ENCODE measurements around the gene LPP.

LPP gene

DNA sequence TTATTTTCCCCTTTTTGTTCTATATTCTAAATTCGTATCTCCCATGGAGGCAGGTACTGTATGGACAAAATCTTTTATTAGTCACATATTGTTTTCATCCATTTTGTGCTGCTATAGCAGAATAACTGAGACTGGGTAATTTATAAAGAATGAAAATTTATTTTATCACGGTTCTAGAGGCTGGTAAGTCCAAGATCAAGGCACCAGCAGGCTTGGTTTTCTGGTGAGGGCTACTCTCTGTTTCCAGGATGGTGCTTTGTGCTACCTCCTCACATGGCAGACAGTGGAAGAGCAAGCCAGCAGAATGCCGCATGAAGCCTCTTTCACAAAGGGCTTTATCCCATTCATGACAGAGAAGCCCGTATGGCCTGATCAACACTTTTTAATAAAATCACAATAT, 595.9 kb downstream of the LPP start:
- DNase-seq (ENCODE audit: low read depth), result no peak

DNA sequence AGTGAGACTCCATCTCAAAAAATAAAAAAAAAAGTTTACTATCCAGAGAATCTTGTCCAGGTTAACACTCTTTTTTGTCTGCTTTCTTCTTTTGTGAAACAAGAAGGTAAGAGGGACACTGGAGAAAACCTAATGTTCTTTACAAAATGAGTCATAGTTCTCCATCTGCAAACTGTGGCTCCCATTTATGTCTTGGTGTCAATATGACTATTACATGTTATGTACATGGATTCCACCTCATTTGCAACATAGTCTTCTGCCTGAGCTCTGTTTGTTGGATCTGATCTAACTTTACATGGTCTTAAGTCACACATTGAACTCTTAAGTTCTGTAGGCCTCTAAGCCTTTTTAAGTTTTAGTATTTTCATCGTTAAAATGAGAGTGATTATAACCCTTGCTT, 596.7 kb downstream of the LPP start:
- no peak for DNase-seq (ENCODE audit: low read depth)

DNA sequence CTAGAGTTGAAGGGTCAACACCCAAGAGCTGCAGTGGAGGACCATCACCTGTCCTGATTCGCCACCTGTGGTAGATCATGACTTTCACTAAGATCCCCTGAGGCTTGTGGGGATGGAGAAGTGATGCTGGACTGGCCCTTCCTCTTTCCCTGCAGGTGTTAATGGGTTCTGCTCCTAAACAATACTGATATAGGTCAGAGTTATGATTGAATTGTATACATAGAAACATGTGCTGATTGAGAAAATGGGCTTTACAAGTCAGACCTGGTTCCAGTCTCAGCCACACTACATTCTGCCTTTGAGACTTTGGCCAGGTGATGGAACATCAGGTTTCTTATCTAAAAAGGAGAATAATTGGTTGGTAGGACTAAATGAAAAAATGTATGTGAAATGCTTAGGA, 598.9 kb downstream of the LPP start:
- no peak for DNase-seq (ENCODE audit: low read depth)

DNA sequence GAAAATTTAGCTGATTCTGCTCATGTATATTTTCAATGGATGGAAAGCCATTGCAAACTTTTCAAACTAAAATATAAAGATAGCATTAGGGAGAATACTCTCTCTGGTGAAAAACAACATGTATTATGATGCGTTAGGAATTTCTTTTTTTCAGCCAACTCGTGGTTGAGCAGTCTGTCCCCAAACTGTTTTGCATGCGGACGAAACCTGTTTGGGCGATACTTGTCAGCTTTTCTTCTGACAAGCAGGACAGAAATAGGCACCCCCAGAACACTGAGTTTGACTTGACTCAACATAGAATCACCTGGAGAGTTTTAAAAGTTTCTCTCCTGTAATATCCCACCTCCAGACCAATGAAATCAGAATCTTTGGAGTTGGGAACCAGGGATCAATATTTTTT, 600.3 kb downstream of the LPP start:
- DNase-seq (ENCODE audit: low read depth), result no peak

DNA sequence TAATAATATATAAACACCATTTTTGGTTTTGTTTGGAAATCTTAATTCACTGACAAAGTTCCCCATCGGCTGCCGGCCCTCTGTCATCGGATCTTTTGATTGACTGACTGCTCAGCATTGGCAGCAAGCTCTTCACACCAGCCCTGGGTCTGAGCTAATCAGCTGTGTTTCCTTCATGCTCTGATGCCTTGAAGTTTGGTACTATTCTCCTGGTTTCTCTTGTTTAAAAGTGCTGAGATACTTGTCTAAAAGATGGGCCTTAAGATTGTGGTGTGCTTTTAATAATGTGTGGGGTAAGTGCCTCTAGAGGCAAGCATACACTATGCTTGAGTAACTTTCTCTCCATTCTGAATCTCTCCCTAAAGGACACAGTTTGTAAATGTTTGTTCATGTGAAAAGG, 602.3 kb downstream of the LPP start:
- no peak for DNase-seq (ENCODE audit: low read depth)

DNA sequence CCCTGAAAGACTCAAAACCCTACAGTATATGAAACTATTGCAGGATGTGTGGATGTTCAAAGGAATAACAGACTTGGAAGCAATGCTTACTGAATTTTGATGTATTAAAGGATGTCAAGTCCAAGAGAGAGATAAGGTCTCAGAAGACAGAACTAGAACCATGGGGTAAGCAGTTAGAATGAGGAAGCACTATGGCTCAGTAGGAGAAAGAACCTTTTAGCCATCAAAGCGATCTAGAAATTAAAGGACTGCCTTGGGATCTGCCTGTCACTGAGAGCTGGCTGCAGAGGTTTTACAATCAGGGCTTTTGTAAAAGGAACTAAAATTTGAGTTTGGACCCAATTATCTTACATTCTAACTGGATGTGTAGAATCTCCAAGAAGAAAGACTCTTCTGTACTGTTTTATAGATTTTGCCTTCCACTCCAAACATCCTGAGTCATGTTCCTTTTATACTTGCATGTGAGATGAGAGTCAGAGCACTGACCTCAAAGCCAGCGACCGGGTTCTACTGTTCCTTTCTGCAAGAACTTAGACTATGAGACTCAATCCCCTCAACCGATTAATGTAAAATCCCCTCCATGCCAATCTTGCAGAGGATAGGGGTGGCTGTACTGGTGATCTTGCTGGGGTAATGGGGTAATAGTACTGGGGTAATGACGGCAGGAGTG, 605.5 kb downstream of the LPP start:
- DNase-seq (ENCODE audit: low read depth), result no peak

DNA sequence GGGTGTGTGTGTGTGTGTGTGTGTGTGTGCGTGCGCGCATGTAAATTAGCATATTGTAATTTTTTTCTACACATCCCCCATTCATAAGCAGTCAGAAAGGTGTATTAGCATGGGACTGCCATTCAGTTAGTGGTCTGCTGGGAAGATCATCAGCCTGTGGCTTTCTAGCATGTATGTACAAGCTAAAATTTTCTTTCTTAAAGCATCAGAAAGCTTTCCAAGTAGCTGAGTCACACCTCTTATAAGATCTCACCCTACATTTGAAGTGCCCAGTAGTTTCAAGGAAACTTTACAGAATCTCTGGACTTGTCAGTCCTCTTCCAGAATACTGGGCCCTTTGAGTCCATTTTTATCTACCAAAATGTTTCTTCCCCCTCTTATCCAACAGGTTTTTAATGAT, 606.5 kb downstream of the LPP start:
- DNase-seq (ENCODE audit: low read depth), result no peak

DNA sequence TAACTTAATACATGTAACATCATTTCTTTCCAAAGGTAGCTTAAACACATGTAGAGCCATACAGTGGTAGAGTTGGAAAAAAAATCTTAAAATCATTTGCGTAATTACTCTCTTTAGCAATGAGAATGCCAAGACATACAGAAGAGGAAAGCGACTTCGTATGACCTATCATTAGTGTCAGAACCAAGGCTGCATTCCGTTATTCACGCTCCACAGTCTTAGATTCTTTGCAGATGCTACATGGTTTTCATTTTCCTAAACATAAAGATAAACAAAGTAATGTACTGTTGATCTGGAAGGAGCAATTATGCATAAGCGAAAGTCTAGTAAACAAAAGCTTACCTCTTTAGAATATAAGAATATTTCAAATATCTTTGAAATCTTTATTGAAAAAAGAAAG, 607.5 kb downstream of the LPP start:
- no peak for DNase-seq (ENCODE audit: low read depth)

DNA sequence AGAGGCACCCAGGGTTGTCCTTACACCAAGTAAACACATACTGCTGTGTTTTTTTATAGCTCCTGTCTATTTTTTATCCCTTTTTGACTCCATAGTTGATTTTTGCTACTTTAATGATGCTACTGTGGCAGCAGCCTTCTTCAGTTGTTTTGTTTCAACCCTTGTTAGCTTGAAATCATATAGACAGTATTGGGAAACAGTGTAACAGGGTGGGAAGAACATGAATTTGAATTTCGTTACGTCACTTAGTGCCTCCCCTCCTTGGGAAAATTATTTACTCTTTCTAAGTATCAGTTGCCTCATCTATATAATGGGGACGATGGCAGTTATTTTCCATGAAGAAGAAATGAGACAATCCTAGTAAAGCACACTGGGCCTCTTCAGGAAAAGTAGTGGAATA, 608.0 kb downstream of the LPP start:
- DNase-seq (ENCODE audit: low read depth), result no peak

DNA sequence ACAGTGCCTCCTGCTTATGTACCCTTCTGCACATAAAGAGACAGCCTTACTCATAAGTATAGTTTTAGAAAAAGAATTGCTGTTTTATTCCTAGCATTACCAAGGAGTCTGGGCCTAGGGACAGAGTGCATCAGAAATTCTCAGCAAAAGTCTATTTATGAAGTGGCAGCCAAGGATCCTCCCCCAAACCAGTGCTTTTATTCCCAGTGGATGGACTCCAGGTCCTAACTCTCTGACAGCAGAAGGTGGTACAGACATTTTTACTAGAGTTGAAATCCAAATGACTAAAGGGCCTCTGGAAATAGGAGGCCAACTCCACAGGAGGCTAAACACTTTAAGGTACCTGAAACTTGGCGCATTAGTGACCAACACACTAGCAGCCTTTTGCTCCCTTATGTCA, 610.7 kb downstream of the LPP start:
- DNase-seq (ENCODE audit: low read depth), result no peak

DNA sequence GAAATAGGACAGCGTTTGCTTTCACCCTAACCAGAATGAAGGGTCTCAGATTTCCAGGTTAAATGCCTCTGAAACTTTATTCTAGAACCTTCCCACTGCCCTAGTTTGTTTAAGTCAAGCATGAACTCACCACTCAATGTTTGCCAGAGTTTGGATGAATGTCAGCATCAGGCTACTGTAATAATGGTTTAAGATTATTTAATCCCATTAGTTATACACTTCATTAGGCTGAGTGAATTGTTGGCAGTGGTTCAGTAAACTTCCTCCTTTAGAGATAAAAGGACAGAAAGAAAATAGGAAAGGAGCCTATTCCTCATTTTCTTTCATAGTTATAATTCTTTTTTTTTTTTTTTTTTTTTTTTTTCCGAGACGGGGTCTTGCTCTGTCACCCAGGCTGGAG, 615.9 kb downstream of the LPP start:
- no peak for DNase-seq (ENCODE audit: low read depth)

DNA sequence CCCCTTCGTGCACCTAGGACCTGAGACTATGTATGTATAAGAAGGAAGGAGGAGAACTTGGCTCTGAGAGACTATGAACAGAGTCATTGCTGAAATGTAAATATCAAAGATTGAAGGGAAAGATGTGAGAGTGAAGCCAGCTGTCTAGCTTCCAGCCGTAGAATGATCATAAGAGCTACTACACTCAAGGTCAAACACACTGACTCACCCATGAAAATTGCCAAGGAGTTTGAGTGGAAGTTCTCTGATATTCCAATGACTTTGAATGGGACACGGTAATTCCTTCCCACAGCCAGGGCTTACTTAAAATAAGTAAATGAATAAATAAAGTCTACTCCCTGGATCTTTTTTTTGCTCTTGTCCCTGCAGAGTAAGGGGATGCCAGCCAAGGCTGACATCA, 618.9 kb downstream of the LPP start:
- DNase-seq (ENCODE audit: low read depth), result no peak

DNA sequence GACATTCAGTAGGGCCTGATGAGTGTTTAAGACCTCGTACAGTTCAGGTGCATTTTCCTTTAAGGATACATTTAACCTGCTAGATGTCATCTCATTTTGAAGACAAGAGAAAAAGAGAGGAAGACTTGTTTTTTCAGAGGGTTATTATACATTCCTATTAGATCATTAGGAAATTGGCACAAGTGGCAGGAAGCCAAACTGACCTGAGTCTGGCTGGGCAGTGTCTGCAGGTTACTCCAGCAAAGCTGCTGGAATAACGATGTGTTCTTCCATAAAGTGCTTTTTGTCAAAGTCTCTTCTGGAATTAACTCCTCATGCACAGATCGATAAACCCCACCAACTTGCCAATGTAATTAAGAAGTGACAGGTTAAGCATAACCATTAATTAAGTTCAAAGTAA, 621.5 kb downstream of the LPP start:
- DNase-seq (ENCODE audit: low read depth), result no peak

DNA sequence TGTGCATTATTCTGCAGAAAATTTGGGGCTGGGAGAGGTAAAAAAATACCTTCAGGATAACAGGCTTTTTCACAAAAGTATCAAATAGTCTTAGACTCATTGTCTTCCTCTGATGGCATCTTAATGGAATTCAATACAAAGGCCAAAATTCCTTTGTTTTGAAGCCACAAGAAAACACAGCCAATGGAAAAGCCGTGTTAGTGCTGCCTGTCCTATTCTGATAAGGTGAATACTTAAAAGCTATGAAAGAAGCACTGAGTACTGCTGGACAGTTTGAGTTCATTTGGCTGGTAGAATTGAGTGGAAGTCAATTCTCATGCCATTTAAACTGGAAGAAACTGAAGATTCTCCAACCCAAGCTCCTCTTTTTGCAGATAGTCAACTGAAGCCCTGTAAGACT, 622.5 kb downstream of the LPP start:
- DNase-seq (ENCODE audit: low read depth), result no peak

DNA sequence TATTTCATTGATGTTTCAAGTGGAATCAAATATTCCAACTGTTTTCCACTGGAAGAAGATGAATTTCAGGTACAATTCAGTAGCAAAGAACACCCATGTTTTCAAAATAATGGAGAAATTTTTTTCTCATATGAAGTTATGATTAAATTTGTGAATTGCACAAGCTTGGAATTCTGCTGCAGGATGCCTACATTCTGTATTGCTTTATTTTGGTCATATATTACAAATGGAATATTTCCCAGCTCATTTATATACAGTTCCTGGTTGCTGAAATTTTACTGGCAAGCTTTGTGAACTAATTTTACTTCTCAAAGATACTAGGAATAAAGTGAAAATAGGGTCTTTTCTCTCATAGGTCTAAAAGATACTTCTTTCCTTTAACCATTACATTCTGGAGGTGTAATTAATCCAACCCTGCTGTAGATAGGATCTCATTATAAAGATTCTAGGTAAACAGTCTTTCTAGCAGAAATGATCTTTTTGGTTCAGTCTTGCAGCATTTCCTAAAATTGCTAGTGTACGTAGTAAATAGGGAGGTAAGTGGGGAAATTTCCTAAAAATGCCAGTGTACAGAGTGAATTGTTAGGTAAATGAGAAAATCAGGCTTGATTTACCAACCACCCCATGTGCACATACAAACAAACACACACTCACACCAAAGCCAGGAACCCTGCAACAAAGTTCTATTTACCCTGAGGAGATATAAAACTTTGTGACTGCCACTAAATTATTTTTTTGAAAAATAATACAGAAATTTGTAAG, 624.3 kb downstream of the LPP start:
- no peak for DNase-seq (ENCODE audit: low read depth)

DNA sequence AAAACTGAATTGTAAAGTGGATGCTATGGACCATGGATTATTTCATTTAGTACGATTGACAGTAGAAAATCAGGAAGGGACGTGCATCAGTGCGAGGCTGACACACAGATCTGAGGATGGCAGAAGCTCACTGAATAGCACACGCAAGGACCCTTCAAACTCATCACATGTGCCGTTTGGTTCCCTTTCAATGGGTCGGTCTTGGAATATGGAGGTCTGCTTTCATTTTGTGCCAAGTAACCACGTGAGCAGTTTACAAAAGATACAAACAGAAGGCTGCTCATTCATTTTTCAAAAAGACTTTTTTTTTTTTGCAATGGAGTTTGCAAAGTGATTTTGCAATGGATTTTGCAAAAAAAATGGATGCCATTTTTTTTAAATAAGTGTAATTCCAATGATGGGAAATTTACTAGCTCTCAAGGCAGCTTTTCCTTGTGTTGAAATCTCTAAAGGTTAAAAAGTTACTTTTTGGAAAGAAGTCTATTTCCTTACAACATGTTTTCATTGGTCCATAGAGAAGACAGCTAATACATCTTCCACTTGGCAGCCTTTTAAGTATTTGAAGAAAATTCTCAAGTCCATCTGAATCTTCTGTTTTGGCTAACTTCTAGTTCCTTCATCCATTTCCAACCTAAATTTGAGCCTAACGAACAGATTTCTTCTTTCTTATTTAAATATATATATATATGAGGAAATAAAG, 625.5 kb downstream of the LPP start:
- no peak for DNase-seq (ENCODE audit: low read depth)

DNA sequence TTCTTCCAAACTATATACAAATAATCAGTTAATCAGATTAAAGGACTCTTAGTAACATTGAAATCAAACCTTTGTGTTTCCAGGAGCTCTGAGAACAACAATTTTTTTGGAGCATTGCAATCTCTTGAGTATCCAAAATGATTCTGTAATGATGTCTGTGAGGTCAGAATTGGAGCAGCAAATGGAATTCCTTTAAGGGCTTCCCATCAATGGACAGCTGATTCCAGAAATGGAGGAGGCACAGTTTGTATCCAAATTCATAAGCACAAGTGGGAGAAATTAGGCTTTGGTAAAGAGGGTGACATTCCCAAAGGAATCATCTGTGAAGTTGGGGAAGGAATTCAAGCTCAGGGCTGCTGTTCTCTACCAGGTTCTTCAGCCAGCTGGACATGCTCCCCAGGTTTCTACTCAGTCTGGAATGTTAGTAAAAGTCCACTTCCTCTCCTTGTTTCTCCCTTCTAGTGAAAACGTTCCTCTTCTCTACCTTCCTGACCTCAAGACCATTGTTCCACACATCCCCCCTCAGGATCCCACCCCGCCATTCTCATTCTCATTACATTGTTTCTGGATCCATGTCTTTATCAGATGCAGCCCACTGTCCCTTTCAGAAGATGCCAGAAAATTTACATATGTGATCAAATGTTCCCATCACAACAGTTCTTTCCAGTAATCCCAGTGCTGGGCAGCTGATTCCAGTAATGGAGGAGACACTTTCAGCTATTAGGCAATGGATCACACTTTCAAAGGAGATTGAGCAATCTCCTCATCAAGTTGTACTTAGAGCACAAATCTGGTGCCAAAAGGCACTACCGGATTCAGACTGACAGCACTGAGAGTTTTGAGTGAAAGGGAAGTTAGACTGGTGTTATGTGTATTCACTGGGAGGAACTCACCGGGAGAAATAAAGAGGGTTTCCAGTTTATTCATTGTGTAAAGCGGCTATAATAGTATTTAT, 626.5 kb downstream of the LPP start:
- DNase-seq (ENCODE audit: low read depth), result no peak

DNA sequence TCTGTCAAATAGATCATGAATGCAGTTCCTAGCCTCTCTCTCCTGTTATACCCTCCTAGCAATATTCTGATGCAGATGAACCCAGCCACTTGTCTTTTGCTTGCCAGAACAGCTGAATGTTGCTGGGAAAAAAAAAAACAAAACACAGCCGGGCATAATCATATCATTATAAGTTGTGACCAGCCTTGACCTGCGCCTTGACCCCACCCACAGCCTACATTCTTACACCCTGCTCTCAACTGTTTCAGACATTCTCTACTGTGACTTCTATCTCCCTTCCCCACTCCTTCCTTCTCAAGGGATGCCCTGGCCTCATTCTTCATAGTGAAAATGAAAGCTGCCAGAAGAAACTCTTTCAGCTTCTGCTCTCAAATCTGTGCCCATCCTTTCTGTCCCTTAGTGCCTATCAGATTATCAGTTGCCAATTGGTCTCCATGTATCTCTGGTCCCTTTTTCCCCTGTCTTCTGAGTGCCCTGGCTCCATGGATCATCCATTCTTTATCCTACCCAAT, 628.7 kb downstream of the LPP start:
- DNase-seq (ENCODE audit: low read depth), result no peak

DNA sequence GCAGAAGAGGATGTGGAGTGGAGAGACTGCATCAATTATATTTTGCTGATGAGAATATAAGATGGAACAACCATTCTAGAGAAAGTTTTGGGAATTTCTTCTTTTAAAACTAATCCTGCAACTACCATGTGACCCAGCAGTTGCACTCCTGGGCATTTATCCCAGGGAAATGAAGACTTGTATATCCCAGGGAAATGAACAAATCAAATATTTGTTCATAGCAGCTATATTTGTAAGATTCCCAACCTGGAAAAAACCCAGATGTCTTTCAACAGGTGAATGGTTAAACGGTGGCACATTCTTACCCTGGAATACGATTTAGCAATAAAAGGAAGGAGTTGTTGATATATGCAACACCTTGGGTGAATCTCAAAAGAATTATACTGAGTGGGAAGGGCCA, 632.5 kb downstream of the LPP start:
- no peak for DNase-seq (ENCODE audit: low read depth)

DNA sequence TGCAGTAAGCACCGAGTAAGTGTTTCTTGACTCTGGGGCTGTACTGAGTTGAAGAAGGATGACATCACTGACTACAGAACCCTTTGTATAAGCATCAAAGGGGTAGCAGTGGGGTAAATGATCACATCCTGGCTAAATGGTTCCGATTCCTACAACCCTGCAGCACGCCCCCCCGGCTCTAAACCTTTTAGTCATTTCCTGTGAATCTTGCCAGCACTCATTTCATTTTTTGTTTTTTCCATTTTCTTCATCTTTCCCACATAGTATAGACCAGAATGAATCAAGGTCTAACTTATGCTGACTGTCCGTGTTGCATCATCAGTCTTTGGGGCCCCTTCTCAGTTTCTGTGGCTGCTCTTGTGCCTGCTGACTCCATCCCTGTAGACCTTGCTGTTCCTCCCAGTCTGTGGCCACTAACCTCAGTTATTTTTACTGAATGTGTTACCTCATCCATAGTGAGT, 634.7 kb downstream of the LPP start:
- peak; percentile 55 for DNase-seq (ENCODE audit: low read depth)

DNA sequence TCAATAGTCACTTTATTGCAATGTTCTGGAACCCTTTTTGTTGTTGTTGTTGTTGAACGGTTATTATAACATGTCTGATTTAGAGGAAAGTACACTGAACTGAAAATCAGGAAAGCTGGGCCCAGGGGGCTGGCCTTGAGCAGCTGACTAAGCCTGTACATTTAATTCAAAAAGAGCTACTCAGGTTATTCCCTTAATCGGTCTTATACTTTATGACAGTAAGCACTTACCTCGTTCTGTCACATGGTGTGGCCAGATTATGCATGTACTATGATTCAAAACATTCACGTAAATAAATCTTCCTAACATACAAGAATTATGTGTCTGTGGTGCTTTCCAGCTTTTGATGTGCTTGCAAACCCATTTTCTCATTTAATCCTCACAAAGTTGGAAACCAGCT, 635.3 kb downstream of the LPP start:
- no peak for DNase-seq (ENCODE audit: low read depth)

DNA sequence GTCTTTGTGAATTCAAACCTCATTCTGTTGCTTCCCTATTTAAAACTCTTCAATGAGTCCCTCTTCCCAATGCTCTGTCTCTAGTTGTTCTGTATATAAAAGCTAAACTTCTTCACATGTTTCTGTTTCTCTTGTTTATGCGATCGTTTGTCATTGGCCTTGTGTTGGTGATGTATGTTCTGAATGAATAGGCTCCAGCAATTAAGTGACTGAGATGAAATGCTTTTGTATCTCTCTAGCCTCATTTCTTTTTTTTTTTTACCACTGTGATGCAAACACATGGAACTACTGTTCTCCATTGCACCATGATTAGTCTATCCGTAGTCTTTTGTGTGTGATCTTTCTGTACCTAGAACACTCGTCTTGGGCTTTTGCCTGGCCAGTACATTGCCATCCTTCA, 637.4 kb downstream of the LPP start:
- no peak for DNase-seq (ENCODE audit: low read depth)

Data from GM04504 (cell line).